ENCODE measurements around the gene ETFA. TPM values are rescaled to one million over a fixed set of nuclear protein-coding genes. Genes with fewer than 3 reads are reported as not detected.

The ETFA gene
- total and polyA plus RNA-seq, 10 donors: 49.7 to 98.5 (median 80.5) TPM

GRCh38 chr15:76259392-76259791 lies 51.9 kb downstream of the ETFA start:
- WGBS, 5 donors: 88 to 98% (median 94%) methylated on average over 13 of the region's 13 CpGs
- H3K27me3 ChIP-seq (replicated peaks in 1 of 7): no peaks in the 10 kb centered on the region
- H3K4me3 ChIP-seq: no peak overlapping the region
- no peak overlapping the region for H3K27ac ChIP-seq
- H3K36me3 ChIP-seq: peaks cover 8 to 89% (median 59%) of the 10 kb centered on the region in 6 donors
- TF ChIP-seq POLR2A (IDR thresholded peaks at IDR 0.05): no peak
- no peak for TF ChIP-seq POLR2AphosphoS5 (IDR thresholded peaks at IDR 0.05)
- TF ChIP-seq CTCF (IDR thresholded peaks at IDR 0.05 in 8 of 11, conservative IDR thresholded peaks at IDR 0.05 in 3 of 11): no peak
- intact Hi-C loops (cut with DNase I; ENCODE audit: low total_unique reads): no loop called here
- DNase-seq: no peak
- no peaks in the 10 kb centered on the region for H3K4me1 ChIP-seq
- peaks cover 9 to 37% (median 24%) of the 10 kb centered on the region in 8 donors for H3K9me3 ChIP-seq

- Histone ChIP-seq H3K27ac (no peak overlapping the region), H3K27me3 (replicated peaks in 1 of 7) (no peaks in the 10 kb centered on the region), H3K4me1 (no peaks in the 10 kb centered on the region), H3K36me3 (peaks cover 4 to 89% (median 50%) of the 10 kb centered on the region in 6 donors), H3K4me3 (no peak overlapping the region), H3K9me3 (peaks cover 7 to 28% (median 14%) of the 10 kb centered on the region in 8 donors)
- TF ChIP-seq POLR2A (IDR thresholded peaks at IDR 0.05) (no peak), POLR2AphosphoS5 (IDR thresholded peaks at IDR 0.05) (no peak), CTCF (IDR thresholded peaks at IDR 0.05 in 8 of 11, conservative IDR thresholded peaks at IDR 0.05 in 3 of 11) (no peak)
- 67 to 100% (median 93%) methylated on average over 3 of the region's 3 CpGs for WGBS, 5 donors
- no peak for DNase-seq
- intact Hi-C loops (cut with DNase I; ENCODE audit: low total_unique reads): no loop called here
Measured at GRCh38 chr15:76258460-76258859, 52.8 kb downstream of the ETFA start.

GRCh38 chr15:76253691-76254473 lies 57.4 kb downstream of the ETFA start:
- peaks cover 0 to 11% (median 0%) of the 10 kb centered on the region in 8 donors for H3K9me3 ChIP-seq
- no peaks in the 10 kb centered on the region for H3K27me3 ChIP-seq (replicated peaks in 1 of 7)
- peaks cover 0 to 53% (median 7%) of the 10 kb centered on the region in 6 donors for H3K36me3 ChIP-seq
- H3K4me3 ChIP-seq: no peak overlapping the region
- no peak overlapping the region for H3K27ac ChIP-seq
- intact Hi-C loops (cut with DNase I; ENCODE audit: low total_unique reads): no loop called here
- H3K4me1 ChIP-seq: no peaks in the 10 kb centered on the region
- TF ChIP-seq POLR2AphosphoS5 (IDR thresholded peaks at IDR 0.05): no peak
- TF ChIP-seq POLR2A (IDR thresholded peaks at IDR 0.05): no peak
- no peak for TF ChIP-seq CTCF (IDR thresholded peaks at IDR 0.05 in 8 of 11, conservative IDR thresholded peaks at IDR 0.05 in 3 of 11)
- WGBS, 5 donors: 90 to 96% (median 94%) methylated on average over 3 of the region's 3 CpGs
- no peak for DNase-seq

- no peak for DNase-seq
- intact Hi-C loops (cut with DNase I; ENCODE audit: low total_unique reads): no loop called here
- Histone ChIP-seq H3K9me3 (no peaks in the 10 kb centered on the region), H3K36me3 (peaks cover 0 to 49% (median 0%) of the 10 kb centered on the region in 6 donors), H3K4me1 (no peaks in the 10 kb centered on the region), H3K4me3 (no peak overlapping the region), H3K27ac (no peak overlapping the region), H3K27me3 (replicated peaks in 1 of 7) (no peaks in the 10 kb centered on the region)
- TF ChIP-seq POLR2AphosphoS5 (IDR thresholded peaks at IDR 0.05) (no peak), CTCF (IDR thresholded peaks at IDR 0.05 in 8 of 11, conservative IDR thresholded peaks at IDR 0.05 in 3 of 11) (no peak), POLR2A (IDR thresholded peaks at IDR 0.05) (no peak)
- 79 to 92% (median 86%) methylated on average over 2 of the region's 2 CpGs for WGBS, 5 donors
Measured at GRCh38 chr15:76252249-76252648, 59.0 kb downstream of the ETFA start.
